Stimulated activated CD4-positive, alpha-beta T cell treated with anti-CD3 and anti-CD28 coated beads, Interleukin-4, amount 100 ng/mL, for 24 hours (primary cell): ENCODE data around the gene PLXNA1.

Experiments used
- DNase-seq: peaks from one replicate; pipeline ENCODE4 v3.0.0-alpha.2; 2020

PLXNA1 gene

DNA sequence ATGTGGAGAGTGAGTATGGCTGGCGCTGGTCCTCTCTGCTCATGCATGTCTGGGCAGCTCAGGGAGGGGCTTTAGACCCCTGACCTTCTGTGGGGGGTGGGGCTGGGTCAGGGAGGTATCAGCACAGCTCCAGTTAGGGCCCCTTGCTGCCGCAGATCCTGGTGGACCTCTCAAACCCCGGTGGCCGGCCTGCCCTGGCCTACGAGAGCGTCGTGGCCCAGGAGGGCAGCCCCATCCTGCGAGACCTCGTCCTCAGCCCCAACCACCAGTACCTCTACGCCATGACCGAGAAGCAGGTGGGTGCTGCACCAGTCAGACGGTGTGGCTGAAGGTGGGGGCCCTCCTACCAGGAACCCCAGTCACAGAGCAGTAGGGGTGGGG is 20.2 kb downstream of the PLXNA1 start:
- no peak for DNase-seq

DNA sequence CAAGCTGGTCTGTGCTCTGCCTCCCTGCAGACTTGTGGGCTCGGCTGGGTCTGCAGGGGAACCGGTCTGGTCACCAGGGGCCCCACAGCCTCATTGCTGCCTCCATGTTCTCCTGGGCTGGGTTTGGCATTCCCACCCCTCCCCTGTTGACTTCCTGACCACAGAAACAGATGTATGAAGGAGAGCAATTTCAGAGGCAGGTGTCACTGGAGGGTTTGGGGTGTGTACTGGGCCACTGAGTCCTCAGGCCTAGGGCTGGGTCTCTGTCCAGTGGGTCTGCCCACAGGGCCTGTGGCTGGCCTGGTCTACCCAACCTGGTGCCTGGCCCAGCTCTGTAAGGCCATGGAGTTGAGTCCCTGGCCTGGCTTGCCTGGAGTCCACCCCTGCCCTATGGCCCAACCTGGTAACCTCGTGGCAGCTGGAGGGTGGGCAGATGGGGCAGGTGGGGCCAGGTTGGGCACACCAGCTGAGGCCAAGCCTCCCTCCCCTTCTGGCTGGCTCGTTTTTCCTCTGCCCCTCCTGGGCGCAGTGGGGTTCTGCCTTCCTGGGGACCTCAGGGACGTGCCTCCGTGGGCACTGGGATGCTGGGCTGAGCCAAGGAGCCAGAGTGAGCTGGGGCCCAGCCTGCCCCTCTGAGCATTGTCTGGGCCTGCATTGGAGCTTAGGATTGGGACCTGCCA is 20.8 kb downstream of the PLXNA1 start:
- DNase-seq, result no peak

DNA sequence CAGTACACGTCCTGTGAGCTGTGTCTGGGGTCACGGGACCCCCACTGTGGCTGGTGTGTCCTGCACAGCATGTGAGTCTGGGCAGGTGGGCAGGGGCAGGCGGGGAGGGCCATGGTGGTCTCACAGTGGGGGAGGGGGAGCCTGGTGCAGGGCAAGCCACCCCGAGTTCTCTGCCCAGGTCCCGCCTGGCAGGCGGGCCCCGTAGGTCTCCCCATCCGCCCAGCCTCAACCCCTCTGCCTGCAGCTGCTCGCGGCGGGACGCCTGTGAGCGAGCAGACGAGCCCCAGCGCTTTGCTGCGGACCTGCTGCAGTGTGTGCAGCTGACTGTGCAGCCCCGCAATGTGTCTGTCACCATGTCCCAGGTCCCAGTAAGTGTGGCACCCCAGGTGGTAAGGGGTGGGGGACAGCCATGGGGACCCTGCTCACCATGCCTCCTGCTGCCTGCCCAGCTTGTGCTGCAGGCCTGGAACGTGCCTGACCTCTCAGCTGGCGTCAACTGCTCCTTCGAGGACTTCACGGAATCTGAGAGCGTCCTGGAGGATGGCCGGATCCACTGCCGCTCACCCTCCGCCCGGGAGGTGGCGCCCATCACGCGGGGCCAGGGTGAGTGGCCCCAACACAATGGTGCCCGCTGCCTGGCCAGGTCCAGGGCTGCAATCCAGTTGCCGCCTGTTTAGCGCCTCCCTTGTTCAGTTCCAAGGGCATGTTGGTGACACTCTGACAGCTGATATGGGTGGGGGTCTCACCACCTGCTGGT is 21.9 kb downstream of the PLXNA1 start:
- DNase-seq, result no peak

DNA sequence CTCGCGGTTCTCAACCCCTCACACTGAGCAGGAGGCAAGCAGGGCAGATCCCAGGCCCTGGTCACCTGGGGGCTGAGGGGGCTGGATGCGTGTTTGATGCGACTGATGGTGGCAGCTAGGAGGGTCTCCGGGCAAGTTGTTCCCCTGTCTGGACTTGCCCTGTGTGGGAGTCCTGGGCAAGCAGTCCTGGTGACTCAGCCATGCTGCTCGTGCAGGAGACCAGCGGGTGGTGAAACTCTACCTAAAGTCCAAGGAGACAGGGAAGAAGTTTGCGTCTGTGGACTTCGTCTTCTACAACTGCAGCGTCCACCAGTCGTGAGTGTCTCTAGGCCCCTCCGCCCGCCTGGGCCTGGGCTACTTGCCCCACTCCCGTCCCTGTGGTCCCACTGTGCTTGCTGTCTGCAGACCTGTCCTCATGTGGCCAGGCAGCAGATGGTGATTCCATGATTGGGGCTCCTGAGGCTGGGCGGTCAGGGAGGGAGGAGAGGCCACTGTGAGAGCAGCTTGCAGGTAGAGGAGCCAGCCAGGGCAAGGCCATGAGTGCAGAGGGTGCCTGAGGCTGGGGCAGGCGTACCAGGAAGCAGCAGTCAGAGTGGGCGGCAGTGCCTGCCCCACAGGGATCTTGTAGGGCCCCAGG is 23.1 kb downstream of the PLXNA1 start:
- no peak for DNase-seq

DNA sequence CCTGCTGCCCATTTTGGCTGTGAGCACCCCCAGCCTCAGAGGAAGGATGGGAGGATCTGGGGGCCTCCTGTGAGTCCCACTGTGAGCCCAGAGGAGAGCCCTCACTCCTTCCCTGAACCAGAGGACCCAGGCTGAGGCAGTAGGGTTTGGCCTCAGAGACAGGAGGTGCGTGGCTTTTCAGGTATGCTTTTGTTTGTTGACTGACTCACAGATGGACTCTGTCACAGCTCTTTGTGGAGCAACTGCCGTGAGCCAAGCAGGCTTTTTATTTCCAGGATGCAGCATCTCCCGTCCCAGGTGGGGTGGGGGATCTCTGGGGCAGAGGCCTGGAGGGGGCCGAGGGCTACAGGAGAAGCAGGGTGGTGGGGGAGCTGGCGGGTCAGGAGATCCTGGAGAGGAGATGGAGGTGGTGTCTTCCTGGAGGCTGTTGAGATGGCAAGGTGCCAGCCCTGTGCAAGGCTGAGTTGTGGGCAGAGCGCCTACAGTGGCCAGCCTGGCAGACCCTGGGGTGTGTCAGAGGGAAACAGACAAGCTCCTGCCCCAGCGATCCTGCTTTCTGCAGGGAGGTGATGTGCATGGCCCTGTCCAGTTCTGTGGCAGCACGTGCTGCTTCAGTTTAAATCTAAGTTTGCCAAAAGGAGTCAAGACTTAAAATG is 24.0 kb downstream of the PLXNA1 start:
- no peak for DNase-seq

DNA sequence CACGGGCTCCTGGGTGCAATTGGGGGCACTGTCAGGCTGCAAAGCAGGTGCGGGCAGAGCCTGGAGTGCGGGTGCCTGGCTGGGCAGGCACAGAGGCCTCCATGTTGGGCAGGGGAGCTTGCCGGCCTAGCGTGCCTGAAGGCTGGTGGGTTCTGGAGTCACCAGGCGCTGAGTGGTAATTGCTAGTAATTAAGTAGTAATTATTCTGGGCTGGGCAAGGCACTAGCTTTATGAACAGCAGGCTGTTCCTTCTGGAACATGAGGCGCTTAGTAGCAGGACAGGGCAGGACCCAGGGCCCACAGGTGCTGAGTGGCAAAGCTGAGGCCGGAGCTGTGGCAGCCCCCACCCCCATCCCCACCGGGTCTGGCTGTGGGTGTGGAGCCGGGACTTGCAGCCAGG is 25.3 kb downstream of the PLXNA1 start:
- no peak for DNase-seq

DNA sequence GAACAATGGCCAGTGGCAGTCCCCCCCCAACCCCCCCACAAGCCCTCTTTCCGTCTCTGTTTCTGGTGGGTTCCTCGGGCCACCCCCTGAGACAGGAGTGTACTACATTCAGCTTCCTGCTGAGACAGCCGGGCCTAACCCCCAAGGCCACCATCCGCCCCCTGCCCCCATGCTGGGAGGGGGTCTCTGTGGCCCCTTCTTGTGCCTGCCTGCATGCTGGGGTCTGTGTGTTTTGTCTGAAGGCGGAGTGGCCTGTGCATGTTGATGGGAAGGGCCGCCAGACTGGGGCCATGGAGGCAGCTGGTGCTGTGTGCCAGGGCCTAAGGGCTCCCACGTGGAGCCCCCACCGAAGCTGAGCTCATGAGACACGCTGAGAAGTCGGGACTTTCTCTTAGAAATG is 26.6 kb downstream of the PLXNA1 start:
- DNase-seq, result no peak

DNA sequence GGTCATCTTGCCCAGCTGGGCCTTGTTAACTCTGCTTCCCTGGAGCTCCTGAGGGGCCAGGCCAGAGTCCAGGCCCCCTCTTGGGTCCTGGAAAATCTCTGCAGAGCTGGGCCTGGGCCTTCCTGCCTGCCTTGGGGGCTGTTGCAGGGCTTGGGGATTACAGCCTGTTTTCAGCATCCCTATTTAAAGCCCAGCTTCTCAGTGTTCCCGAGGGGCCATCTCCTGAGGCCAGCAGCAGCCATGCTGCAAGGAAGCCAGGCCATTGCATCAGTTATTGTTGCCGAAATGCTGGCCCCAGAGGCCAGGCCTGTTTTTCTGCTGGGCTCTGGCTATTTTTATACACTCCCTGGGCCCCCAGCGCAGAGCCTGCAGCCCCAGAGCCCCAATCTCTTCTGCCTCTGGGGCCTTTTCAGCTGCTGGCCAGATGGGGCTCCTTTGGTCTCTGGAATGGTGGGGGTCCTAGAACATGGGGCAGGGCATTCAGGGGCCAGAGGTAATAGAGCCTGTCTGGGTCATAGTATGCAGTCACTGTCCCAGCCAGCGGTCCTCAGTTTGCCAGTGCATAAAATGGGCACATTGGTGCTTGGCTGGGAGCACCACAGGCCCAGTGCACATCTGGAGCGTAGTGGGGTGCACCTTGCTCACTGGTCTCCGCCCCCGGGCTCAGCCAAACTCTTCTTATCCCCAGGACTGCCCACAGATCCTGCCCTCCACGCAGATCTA is 28.5 kb downstream of the PLXNA1 start:
- no peak for DNase-seq

DNA sequence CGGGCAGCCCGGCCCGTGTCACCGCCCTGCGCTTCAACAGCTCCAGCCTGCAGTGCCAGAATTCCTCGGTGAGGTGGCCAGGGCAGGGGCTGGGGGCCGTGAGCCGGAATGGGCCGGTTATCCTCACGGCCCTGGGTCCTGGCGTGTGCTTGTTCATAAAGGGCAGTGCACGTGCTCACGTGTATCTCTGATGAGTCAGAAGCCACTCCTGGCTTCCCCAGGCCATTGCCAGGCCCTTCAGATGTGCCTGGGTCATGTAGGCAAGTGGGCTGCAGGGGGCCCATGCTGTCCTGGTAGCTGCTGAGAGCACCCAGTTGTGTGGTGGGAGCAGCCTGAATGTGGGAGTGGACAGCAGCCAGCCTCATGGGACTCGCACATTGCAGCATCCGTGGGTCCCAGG is 29.2 kb downstream of the PLXNA1 start:
- no peak for DNase-seq

DNA sequence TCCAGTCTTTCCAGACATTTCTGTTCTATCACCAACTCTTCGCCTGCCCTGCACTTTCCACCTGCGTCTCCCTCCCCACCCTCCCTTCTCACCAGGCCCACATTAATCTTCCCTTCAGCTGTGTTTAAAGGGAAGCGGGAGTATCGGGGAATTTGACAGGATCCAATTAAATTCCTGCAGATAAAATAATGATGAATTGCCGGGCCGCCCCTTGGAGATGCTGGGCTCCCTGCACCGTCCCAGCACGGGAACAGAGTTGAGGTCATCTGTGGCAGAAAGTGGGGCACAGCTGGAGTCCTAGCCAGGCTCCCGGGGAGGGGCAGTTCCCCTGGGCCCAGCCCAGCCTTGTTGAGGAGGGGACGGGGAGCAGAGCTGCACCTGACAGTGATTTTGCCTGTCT is 30.3 kb downstream of the PLXNA1 start:
- DNase-seq, result no peak

DNA sequence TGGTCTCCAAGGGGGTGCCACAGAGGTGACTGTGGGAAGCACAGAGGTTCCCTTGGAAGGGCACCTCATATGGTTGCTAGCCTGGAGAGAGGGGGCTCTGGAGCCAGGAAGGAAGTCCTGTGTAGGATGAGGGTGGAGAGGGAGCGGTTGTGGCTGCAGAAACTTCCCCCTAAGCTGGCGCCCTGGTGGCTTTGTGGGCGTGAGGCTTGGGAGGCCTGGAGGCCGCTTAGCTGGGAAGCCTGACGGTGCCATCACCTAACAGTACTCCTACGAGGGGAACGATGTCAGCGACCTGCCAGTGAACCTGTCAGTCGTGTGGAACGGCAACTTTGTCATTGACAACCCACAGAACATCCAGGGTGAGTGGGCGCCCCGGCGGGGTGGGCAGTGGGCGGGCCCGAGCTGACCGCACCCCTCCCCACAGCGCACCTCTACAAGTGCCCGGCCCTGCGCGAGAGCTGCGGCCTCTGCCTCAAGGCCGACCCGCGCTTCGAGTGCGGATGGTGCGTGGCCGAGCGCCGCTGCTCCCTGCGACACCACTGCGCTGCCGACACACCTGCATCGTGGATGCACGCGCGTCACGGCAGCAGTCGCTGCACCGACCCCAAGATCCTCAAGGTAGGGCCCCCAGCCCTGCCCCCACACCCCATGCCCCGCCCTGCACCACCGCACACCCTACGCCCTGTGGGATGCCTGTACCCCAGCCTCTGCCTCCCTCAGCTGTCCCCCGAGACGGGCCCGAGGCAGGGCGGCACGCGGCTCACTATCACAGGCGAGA is 31.0 kb downstream of the PLXNA1 start:
- no peak for DNase-seq

DNA sequence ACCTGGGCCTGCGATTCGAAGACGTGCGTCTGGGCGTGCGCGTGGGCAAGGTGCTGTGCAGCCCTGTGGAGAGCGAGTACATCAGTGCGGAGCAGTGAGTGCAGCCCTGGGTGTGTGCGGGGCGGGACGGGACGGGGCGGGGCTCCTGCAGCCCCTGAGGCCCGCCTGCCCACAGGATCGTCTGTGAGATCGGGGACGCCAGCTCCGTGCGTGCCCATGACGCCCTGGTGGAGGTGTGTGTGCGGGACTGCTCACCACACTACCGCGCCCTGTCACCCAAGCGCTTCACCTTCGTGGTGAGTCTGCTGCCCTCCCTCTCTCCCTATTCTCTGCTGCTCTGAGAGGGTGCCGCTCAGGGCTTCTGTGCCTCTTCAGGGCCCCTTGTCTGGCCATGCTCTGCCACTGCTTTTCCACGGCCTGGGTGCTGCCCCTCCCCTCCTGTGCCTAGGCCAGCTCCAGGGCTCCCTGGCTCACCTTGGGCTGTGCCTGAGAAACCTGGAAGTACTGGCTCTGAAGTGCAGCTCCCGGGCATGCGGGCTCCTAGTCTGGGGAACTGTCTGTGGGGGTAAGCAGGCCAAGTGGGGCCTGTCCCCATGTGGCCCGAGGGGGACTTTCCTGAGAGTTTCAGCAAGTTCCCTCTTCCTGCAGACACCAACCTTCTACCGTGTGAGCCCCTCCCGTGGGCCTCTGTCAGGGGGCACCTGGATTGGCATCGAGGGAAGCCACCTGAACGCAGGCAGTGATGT is 31.8 kb downstream of the PLXNA1 start:
- DNase-seq, result no peak

DNA sequence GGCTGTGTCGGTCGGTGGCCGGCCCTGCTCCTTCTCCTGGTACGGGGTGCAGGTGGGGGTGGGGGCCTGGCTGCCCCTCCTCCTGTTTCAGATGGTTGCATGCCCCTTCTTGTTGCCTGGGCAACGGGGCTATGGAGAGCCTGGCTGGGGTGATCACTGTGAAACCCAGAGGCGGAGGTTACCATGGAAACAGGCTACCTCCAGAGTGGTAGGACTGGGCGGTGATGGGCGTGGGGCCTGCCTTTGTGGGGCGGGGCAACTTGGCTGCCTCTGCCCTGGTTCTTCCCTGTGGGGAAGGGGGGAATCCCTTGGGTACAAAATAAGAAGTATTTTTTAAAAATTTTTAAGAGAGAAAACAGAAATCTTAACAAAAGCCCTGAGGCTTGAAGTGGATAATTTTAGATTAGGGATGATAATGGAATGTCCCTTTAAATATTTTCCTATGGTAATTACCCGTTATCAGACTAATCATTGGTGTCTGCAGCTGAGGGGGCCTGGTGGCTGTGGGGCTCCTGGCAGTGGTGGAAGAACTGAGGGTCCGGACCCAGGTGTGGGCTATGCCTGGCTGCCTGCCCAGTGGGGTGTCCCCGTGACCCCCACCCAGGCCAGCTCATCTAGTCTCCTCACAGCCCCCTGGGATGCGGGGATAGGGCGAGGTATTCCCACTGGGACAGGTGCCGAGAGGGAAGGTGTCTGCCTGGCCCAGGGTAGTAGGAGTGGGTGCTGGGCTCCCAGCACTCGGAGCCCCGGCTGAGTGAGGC is 32.5 kb downstream of the PLXNA1 start:
- DNase-seq, result no peak

DNA sequence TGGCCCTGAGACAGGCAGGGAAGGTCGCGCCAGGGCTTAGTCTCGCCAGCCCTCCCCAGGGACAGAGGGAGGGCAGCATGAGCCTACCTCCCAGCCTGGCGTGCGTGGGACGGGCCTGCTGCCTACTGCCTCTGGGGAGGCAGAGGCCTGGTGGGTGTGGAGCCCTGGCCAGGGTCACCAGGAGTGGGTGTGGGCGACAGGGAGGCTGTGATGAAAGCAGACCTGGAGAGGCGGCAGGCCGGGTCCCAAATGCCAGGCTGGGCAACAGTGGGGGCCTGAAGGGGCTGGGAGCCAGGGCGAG is 33.1 kb downstream of the PLXNA1 start:
- DNase-seq, result no peak

DNA sequence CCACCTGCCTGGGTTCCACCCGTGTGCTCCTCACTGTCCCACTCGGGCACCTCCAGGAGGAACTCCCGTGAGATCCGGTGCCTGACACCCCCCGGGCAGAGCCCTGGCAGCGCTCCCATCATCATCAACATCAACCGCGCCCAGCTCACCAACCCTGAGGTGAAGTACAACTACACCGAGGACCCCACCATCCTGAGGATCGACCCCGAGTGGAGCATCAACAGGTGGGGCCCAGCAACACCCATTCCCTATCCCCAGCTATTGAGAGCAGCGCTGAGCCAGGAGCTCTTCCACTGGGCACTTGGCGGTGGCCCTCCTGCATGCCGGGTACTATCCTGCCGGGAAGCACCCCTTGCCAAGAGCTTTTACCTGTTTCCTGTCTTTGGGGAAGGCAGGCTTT is 33.5 kb downstream of the PLXNA1 start:
- DNase-seq, result no peak

DNA sequence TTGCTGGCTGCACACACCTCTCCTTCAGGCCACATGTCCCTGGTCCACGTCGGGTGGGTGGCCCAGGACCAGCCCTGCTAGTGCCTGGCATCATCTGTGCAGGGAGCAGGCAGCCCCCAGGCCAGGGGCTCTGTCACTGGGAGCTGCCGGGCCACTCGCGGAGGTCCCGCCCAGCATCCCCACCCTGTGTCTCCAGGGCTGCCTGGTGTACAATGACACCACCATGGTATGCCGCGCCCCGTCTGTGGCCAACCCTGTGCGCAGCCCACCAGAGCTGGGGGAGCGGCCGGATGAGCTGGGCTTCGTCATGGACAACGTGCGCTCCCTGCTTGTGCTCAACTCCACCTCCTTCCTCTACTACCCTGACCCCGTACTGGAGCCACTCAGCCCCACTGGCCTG is 34.3 kb downstream of the PLXNA1 start:
- no peak for DNase-seq

DNA sequence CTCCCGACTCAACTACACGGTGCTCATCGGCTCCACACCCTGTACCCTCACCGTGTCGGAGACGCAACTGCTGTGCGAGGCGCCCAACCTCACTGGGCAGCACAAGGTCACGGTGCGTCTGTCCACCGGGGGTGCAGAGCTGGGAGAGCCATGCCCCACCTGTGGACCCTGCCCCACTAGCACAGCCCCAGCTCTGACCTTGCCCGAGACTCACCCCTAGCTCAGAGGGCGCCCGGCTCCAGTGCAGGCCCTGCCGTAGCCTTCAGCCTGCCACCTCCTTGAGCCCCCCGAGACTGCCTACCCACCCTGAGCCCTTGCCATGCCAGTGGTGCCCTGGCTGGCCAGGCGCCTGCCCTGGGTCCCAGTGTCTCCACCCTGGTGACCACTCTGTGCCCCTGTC is 34.9 kb downstream of the PLXNA1 start:
- no peak for DNase-seq

DNA sequence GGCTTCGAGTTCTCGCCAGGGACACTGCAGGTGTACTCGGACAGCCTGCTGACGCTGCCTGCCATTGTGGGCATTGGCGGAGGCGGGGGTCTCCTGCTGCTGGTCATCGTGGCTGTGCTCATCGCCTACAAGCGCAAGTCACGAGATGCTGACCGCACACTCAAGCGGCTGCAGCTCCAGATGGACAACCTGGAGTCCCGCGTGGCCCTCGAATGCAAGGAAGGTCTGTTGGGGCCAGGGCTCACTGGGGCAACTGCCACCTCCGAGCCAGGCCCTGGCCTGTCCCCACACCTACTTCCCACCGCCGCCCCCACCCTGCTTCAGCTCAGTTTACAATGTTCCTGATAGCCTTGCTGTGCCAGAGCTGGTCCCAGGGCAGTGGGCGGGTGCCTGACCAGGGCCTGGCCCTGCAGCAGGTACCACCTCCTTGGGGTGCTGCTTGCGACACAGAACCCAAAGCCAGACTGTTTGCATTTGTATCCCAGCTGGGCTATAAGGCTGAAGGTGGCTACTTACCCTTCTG is 35.5 kb downstream of the PLXNA1 start:
- DNase-seq, result no peak

DNA sequence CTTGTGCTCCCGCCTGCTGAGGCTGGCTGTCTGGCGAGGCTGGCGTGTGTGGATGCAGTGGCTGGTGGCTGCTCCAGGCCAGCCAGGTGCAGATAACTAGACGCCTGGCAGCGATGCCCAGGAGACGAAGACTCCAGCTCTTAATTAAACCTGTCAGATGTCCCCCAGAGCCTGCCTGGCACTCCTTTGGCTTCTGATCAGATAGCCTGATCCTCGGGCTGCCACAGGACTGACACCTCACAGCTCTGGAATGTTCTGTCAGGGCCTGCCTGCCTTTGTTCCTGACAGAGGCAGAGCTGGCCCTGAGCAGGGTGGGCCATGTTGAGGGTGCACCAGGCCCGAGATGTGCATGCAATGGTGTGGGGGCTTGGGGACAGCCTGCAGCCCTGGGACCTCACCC is 36.5 kb downstream of the PLXNA1 start:
- DNase-seq, result no peak

DNA sequence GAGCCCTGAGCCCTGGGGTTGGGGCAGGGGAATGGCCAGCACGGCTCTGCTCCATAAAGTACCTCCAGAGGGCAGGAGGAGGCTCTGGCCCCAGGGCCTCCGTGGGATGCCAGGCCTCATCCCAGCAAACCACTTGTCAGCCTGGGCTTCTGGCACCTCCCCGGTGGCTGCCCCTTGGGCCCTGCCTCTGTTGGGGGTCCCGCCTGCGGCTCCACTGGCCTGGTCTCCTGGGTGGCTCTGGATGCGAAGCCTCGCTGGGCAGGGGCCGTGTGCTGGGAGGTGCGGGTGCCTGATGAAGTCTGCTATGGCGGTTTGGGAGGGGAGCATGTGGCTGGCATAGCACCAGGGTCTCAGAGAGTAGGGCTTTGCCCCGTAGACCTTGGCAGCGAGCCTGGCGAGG is 37.6 kb downstream of the PLXNA1 start:
- no peak for DNase-seq

DNA sequence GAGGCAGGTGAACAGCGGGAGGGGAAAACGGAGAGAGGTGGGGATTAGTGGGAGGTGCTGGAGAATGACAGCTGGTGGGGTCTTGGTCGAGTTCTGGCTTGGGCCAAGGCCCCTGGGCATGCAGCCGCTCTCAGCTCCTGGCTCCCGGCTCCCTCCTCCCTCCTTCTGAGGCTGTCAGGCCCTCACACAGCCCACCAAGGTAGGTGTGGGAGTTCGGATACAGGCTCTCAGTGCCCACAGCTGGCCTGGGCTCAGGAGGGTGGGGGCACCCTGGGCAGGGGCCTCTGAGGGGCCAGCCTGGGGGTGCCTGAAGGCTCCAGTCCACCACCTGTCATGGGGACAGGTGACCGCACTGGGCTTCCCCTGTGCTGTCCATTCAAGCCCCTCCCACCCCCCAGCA is 39.9 kb downstream of the PLXNA1 start:
- DNase-seq, result no peak
